Psoas muscle (tissue), 8 donors: ENCODE measurements around the gene CCDC141. TPM values are rescaled to one million over a fixed set of nuclear protein-coding genes. Genes with fewer than 3 reads are reported as not detected.

ENCODE experiments used
- ATAC-seq, 4 donors: fragments of 200-7000 bp; cut with Tn5 transposase; one replicate each; pipeline ENCODE4 v1.9.1; 2020; ENCODE audit warnings: moderate library complexity in 3 of 4, mild to moderate bottlenecking in 2 of 4
- DNase-seq, 2 donors: peaks; one replicate each; pipeline ENCODE4 v3.0.0-alpha.2; 2020
- H3K27ac ChIP-seq: fragments of 200-600 bp; one replicate; pipeline ENCODE4 v1.8.0; 2022
- H3K27me3 ChIP-seq, 3 donors: fragments of 200-600 bp in 1 of 3; one replicate each; pipeline versions ENCODE4 v1.6.1 to v1.8.0; 2013 to 2022; ENCODE audit warnings: low read length in 2 of 3, mild to moderate bottlenecking in 2 of 3, moderate library complexity in 1 of 3; ENCODE audit not compliant: insufficient read depth in 3 of 3
- H3K36me3 ChIP-seq, 2 donors: fragments of 200-600 bp in 1 of 2; one replicate each; pipeline versions ENCODE4 v1.6.1 to v1.8.0; 2013 to 2022; ENCODE audit warnings: low read depth in 1 of 2, mild to moderate bottlenecking in 1 of 2, moderate library complexity in 1 of 2; ENCODE audit not compliant: insufficient read depth in 1 of 2
- H3K4me1 ChIP-seq: fragments of 200-600 bp; one replicate; pipeline ENCODE4 v1.8.0; 2022
- H3K4me3 ChIP-seq: fragments of 200-600 bp; one replicate; pipeline ENCODE4 v1.8.0; 2022; ENCODE audit warnings: mild to moderate bottlenecking
- H3K9me3 ChIP-seq: fragments of 200-600 bp; one replicate; pipeline ENCODE4 v1.8.0; 2022
- WGBS, 3 donors: extraction: QIAGEN DNeasy Blood & Tissue Kit; methylation state at CpG; one replicate each; pipeline versions ENCODE4 v1.1.6 to v1.1.7; 2013; 5-methylcytosine and 5-hydroxymethylcytosine counted together
- intact Hi-C, 2 donors: fragments of 100-400 bp; cut with DNase I; formaldehyde crosslinking; loops; one replicate each; pipeline versions ENCODE4 v1.11.0 to v1.14.2; 2022
- polyA plus RNA-seq, 3 donors: library from polyadenylated mRNA; stranded (reverse); fragments of 200-250 nt; gene quantifications; one replicate each; pipeline ENCODE4 v1.2.3, GENCODE V29; 2013
- total RNA-seq, 4 donors: library from RNA; stranded (reverse); fragmentation: NEBNext Ultra II Directional in 2 of 4; extraction: Animal tissue kit (Norgen Biotek cat#: 25700) in 2 of 4; gene quantifications; one replicate each; pipeline versions ENCODE4 v1.2.1 to v1.2.4, GENCODE V29; 2021 to 2023
- TF ChIP-seq, protein P1 (sequence below): fragments of 200-600 bp; IDR thresholded peaks from one replicate; pipeline ENCODE4 v1.8.0; 2022; ENCODE audit warnings: antibody characterized with exemption
- donor health status: healthy with polysubstance abuse.
- donor health status: DM: no; HTN: no; CAD: no; lungs with moderate emphysema.
- donor health status: Bipolar disorder and iron deficiency.
- donor health status: healthy.
- donor health status: DM: yes; HTN: yes; CAD: no.
- donor health status: DM: no; HTN: no; CAD: no.
- donor health status: DM: no; HTN: no; CAD: no.
- donor health status: DM: yes; HTN: yes; CAD: no.

The CCDC141 gene
- total and polyA plus RNA-seq, 7 donors: 0.82 to 14.9 (median 5.9) TPM

DNA sequence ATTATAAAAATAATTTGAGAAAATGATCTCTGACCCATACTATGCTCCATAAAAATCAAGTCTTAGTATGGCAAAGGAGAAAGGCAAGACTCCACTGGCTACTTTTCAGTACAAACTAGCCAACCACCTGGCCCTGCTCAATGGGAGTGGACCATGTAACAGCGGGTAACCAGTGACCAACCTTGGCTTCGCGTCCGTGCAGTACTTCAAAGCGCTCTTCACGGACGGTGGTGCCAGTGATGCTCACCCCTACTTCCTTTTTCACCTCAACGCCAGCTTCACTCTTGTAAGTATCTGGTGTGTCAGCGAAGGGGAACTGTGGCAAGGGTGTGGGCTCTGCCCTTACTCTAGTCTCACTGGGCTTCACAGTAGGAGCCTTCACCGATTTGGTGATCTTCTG lies 266.0 kb downstream of the CCDC141 start:
- H3K27ac ChIP-seq: peak overlapping the region; percentile 30
- ATAC-seq (peak; percentile 33 to 51 (median 44)), DNase-seq (peak in 1 of 2 donors; percentile 68)
- peaks cover 65% of the 10 kb centered on the region for H3K4me1 ChIP-seq
- TF ChIP-seq, protein P1, sequence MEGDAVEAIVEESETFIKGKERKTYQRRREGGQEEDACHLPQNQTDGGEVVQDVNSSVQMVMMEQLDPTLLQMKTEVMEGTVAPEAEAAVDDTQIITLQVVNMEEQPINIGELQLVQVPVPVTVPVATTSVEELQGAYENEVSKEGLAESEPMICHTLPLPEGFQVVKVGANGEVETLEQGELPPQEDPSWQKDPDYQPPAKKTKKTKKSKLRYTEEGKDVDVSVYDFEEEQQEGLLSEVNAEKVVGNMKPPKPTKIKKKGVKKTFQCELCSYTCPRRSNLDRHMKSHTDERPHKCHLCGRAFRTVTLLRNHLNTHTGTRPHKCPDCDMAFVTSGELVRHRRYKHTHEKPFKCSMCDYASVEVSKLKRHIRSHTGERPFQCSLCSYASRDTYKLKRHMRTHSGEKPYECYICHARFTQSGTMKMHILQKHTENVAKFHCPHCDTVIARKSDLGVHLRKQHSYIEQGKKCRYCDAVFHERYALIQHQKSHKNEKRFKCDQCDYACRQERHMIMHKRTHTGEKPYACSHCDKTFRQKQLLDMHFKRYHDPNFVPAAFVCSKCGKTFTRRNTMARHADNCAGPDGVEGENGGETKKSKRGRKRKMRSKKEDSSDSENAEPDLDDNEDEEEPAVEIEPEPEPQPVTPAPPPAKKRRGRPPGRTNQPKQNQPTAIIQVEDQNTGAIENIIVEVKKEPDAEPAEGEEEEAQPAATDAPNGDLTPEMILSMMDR: no peak
- H3K36me3 ChIP-seq: peaks cover 6 to 100% of the 10 kb centered on the region in 2 donors
- peak overlapping the region; percentile 80 for H3K4me3 ChIP-seq
- H3K27me3 ChIP-seq: no peaks in the 10 kb centered on the region
- no peaks in the 10 kb centered on the region for H3K9me3 ChIP-seq
- 34 to 60% (median 52%) methylated on average over 10 of the region's 10 CpGs for WGBS, 3 donors
- intact Hi-C loops: no loop called here

- Histone ChIP-seq H3K4me3 (peak overlapping the region; percentile 39), H3K36me3 (peaks cover 6 to 100% of the 10 kb centered on the region in 2 donors), H3K9me3 (no peaks in the 10 kb centered on the region), H3K27me3 (no peaks in the 10 kb centered on the region), H3K27ac (peak overlapping the region; percentile 30), H3K4me1 (peaks cover 68% of the 10 kb centered on the region)
- ATAC-seq: peak in 2 of 4 donors; percentile 5 to 7
- no peak for DNase-seq
- intact Hi-C loops: no loop called here
- WGBS, 3 donors: 69 to 87% (median 77%) methylated on average over 7 of the region's 7 CpGs
- TF ChIP-seq, protein P1: no peak
These were observed 267.7 kb downstream of the CCDC141 start for GRCh38 chr2:178782236-178782635.

Other genes starting within 250 kb of the CCDC141 start
- gene TTN, start 242.7 kb downstream of the CCDC141 start, total RNA-seq: 1,000 to 10,000 TPM; 4,462 to 7,650 (median 6,674) TPM
- gene TTN, start 242.7 kb downstream of the CCDC141 start, polyA plus RNA-seq: 100 to 1,000 TPM; 137 to 248 (median 173) TPM
- 10 to 100 TPM; 15.1 to 20.2 (median 18.5) TPM for gene SESTD1, start 214.7 kb upstream of the CCDC141 start, total RNA-seq
- gene SESTD1, start 214.7 kb upstream of the CCDC141 start, polyA plus RNA-seq: 1 to 10 TPM; 4.2 to 9.9 (median 6.4) TPM